GM23338 (cell line): ENCODE measurements around the gene CHMP5.

Experiments used
- CREB1 ChIP-seq: fragments of 250-450 bp; sonication (Bioruptor Pico); IDR thresholded peaks from 2 replicates; pipeline ENCODE4 v1.5.0; 2020; ENCODE audit warnings: low read depth, mild to moderate bottlenecking, moderate library complexity
- EZH2 ChIP-seq: fragments of 200-600 bp; sonication (generic); IDR thresholded peaks from one replicate; pipeline ENCODE4 v1.8.0; 2017; ENCODE audit warnings: antibody characterized with exemption, mild to moderate bottlenecking, low read depth; ENCODE audit not compliant: unreplicated experiment
- EZH2phosphoT487 ChIP-seq: fragments of 200-600 bp; sonication (generic); IDR thresholded peaks from one replicate; pipeline ENCODE4 v1.8.1; 2018; ENCODE audit warnings: antibody characterized with exemption; ENCODE audit not compliant: unreplicated experiment
- POLR2AphosphoS5 ChIP-seq: IDR thresholded peaks from 2 replicates; pipeline ENCODE4 v1.6.1; 2016; ENCODE audit warnings: antibody characterized with exemption, low read depth
- TF ChIP-seq, protein P1 (sequence below): IDR thresholded peaks from one replicate; pipeline ENCODE4 v1.6.1; 2018; ENCODE audit warnings: antibody characterized with exemption; ENCODE audit not compliant: unreplicated experiment
- TF ChIP-seq, protein P2 (sequence below), 2 experiments: fragments of 200-600 bp in 1 of 2; sonication (generic) in 1 of 2; conservative IDR thresholded peaks; 2 replicates each; pipeline versions ENCODE4 v1.5.1 to v1.6.1; 2016 to 2017; ENCODE audit warnings: antibody characterized with exemption in 2 of 2, low read depth in 2 of 2, mild to moderate bottlenecking in 2 of 2, moderate library complexity in 1 of 2

DNA sequence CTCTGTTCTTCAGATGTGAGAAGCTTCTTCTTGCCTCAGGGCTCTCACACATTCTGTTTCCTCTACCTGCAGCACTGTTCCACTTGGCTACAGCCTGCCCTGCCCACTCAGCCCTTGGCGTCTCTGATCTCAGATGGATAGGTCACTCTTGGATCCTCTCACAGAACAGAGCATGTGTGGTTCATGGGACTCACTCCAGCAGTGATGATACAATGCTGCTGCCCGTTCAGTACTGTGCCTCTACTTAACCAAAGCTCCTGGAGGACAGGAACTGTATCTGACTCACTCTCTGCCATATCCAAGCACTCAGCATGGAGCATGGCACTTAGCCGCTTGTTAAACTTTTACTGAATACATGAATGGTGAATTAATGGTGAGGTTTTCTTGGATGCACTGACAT, 28.3 kb upstream of the CHMP5 start:
- TF ChIP-seq, protein P1, sequence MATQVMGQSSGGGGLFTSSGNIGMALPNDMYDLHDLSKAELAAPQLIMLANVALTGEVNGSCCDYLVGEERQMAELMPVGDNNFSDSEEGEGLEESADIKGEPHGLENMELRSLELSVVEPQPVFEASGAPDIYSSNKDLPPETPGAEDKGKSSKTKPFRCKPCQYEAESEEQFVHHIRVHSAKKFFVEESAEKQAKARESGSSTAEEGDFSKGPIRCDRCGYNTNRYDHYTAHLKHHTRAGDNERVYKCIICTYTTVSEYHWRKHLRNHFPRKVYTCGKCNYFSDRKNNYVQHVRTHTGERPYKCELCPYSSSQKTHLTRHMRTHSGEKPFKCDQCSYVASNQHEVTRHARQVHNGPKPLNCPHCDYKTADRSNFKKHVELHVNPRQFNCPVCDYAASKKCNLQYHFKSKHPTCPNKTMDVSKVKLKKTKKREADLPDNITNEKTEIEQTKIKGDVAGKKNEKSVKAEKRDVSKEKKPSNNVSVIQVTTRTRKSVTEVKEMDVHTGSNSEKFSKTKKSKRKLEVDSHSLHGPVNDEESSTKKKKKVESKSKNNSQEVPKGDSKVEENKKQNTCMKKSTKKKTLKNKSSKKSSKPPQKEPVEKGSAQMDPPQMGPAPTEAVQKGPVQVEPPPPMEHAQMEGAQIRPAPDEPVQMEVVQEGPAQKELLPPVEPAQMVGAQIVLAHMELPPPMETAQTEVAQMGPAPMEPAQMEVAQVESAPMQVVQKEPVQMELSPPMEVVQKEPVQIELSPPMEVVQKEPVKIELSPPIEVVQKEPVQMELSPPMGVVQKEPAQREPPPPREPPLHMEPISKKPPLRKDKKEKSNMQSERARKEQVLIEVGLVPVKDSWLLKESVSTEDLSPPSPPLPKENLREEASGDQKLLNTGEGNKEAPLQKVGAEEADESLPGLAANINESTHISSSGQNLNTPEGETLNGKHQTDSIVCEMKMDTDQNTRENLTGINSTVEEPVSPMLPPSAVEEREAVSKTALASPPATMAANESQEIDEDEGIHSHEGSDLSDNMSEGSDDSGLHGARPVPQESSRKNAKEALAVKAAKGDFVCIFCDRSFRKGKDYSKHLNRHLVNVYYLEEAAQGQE, result no peak
- TF ChIP-seq POLR2AphosphoS5, result no peak
- no peak for TF ChIP-seq EZH2
- TF ChIP-seq, protein P2, sequence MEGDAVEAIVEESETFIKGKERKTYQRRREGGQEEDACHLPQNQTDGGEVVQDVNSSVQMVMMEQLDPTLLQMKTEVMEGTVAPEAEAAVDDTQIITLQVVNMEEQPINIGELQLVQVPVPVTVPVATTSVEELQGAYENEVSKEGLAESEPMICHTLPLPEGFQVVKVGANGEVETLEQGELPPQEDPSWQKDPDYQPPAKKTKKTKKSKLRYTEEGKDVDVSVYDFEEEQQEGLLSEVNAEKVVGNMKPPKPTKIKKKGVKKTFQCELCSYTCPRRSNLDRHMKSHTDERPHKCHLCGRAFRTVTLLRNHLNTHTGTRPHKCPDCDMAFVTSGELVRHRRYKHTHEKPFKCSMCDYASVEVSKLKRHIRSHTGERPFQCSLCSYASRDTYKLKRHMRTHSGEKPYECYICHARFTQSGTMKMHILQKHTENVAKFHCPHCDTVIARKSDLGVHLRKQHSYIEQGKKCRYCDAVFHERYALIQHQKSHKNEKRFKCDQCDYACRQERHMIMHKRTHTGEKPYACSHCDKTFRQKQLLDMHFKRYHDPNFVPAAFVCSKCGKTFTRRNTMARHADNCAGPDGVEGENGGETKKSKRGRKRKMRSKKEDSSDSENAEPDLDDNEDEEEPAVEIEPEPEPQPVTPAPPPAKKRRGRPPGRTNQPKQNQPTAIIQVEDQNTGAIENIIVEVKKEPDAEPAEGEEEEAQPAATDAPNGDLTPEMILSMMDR (conservative IDR thresholded peaks at IDR 0.05; ENCODE audit: low read depth in 2 of 2), result no peak
- no peak for TF ChIP-seq EZH2phosphoT487
- no peak for TF ChIP-seq CREB1
